ENCODE data around the gene AMH.

DNA sequence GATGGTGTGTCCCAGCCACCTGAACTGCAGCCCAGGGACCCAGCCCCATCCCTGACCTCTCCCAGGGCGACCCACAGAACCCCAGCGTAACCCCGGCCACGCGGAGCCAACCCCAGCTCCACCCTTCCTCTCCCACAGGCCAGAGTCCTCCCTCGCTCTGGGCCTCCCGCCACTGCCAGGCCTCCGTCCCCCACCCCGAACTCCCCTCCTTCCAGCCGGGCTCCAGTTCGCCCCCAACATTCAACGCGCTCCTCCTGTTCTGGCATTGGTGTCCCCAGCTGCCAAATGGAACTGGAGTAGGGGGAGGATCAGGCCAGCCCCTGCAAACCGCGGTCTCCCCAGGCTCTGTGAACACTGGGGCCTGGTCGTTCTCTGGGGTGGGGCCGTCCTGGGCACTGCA is 51.4 kb downstream of the AMH start:
- TF ChIP-seq CTCF (conservative IDR thresholded peaks at IDR 0.05; ENCODE audit: low read length) (no peak), EZH2phosphoT487 (IDR thresholded peaks at IDR 0.05; ENCODE audit: borderline replicate concordance, low read depth, low read length) (no peak)
